Effector CD4-positive, alpha-beta T cell (primary cell): ENCODE measurements around the gene CSGALNACT2.
A peak's percentile ranks its signal among the peaks of the same experiment; 100 is the strongest.

Experiments used
- DNase-seq: peaks from one replicate; pipeline ENCODE4 v3.0.0-alpha.2; 2020

CSGALNACT2 gene

GRCh38 chr10:43204042-43204942 lies 66.0 kb downstream of the CSGALNACT2 start:
- DNase-seq, result no peak

- DNase-seq, result peak; percentile 23
Observed at GRCh38 chr10:43204943-43205671, 66.9 kb downstream of the CSGALNACT2 start.

GRCh38 chr10:43205681-43206390 lies 67.6 kb downstream of the CSGALNACT2 start:
- DNase-seq, result no peak

- DNase-seq, result no peak
Observed at GRCh38 chr10:43206391-43207235, 68.4 kb downstream of the CSGALNACT2 start.

GRCh38 chr10:43208147-43209073 lies 70.2 kb downstream of the CSGALNACT2 start:
- DNase-seq, result peak; percentile 0

GRCh38 chr10:43209074-43209455 lies 70.8 kb downstream of the CSGALNACT2 start:
- no peak for DNase-seq

GRCh38 chr10:43209651-43210141 lies 71.5 kb downstream of the CSGALNACT2 start:
- no peak for DNase-seq

GRCh38 chr10:43210556-43210955 lies 72.3 kb downstream of the CSGALNACT2 start:
- no peak for DNase-seq

GRCh38 chr10:43211030-43211429 lies 72.8 kb downstream of the CSGALNACT2 start:
- DNase-seq, result no peak

GRCh38 chr10:43211431-43212042 lies 73.3 kb downstream of the CSGALNACT2 start:
- DNase-seq, result no peak

- no peak for DNase-seq
Observed at GRCh38 chr10:43212043-43212721, 73.9 kb downstream of the CSGALNACT2 start.

- no peak for DNase-seq
Observed at GRCh38 chr10:43214071-43214955, 76.1 kb downstream of the CSGALNACT2 start.

- no peak for DNase-seq
Observed at GRCh38 chr10:43214956-43215561, 76.8 kb downstream of the CSGALNACT2 start.

- no peak for DNase-seq
Observed at GRCh38 chr10:43215758-43216455, 77.7 kb downstream of the CSGALNACT2 start.

- DNase-seq, result no peak
Observed at GRCh38 chr10:43216931-43217562, 78.8 kb downstream of the CSGALNACT2 start.

GRCh38 chr10:43217563-43218205 lies 79.4 kb downstream of the CSGALNACT2 start:
- DNase-seq, result no peak
